CD4-positive, alpha-beta memory T cell (primary cell): ENCODE data around the gene USP13. TPM values are rescaled to one million over a fixed set of nuclear protein-coding genes. Genes with fewer than 3 reads are reported as not detected.

Source experiments
- CTCF ChIA-PET: fragments of 350-600 bp; sonication (Branson Sonifier 250); formaldehyde crosslinking; loops from one replicate; lab custom pipeline; 2021; ENCODE audit warnings: inconsistent platforms; ENCODE audit not compliant: partially characterized antibody; lab: Charles Lee
- POLR2A ChIA-PET: fragments of 350-600 bp; sonication (Branson Sonifier 250); formaldehyde crosslinking; loops from one replicate; lab custom pipeline; 2021; ENCODE audit not compliant: partially characterized antibody; lab: Charles Lee
- DNase-seq, 5 donors: peaks; one replicate each; pipeline versions ENCODE4 v3.0.0 to v3.0.0-alpha.2; 2020 to 2022; ENCODE audit warnings: mixed read lengths in 1 of 5
- H3K27ac ChIP-seq: one replicate; pipeline ENCODE4 v1.7.0; 2013; ENCODE audit warnings: low read depth, low read length
- H3K27me3 ChIP-seq: 2 replicates; pipeline ENCODE4 v1.7.0; 2013; ENCODE audit warnings: mild to moderate bottlenecking, low read length, moderate library complexity; ENCODE audit not compliant: insufficient read depth
- H3K36me3 ChIP-seq: 2 replicates; pipeline ENCODE4 v1.7.0; 2013; ENCODE audit warnings: mild to moderate bottlenecking, low read length, moderate library complexity; ENCODE audit not compliant: insufficient read depth
- H3K4me1 ChIP-seq: 2 replicates; pipeline ENCODE4 v1.7.0; 2013; ENCODE audit warnings: mild to moderate bottlenecking, low read length, moderate library complexity; ENCODE audit not compliant: insufficient read depth
- H3K4me3 ChIP-seq, 2 donors: one replicate each; pipeline ENCODE4 v1.7.0; 2013; ENCODE audit warnings: low read length in 2 of 2, mild to moderate bottlenecking in 1 of 2
- H3K9me3 ChIP-seq, 2 donors: one replicate each; pipeline ENCODE4 v1.7.0; 2013; ENCODE audit warnings: low read length in 2 of 2, control low read depth in 1 of 2; ENCODE audit not compliant: control insufficient read depth in 1 of 2
- H3K27ac Mint-ChIP-seq, 7 donors: one replicate each; pipeline ENCODE4 v1.8.0; 2020 to 2021; ENCODE audit warnings: mixed read lengths in 7 of 7, mild to moderate bottlenecking in 6 of 7, inconsistent platforms in 3 of 7, moderate library complexity in 3 of 7
- H3K27me3 Mint-ChIP-seq, 2 donors: one replicate each; pipeline ENCODE4 v1.8.0; 2020 to 2021; ENCODE audit warnings: mixed read lengths in 2 of 2
- H3K36me3 Mint-ChIP-seq, 2 donors: one replicate each; pipeline ENCODE4 v1.8.0; 2020 to 2021; ENCODE audit warnings: mixed read lengths in 2 of 2, inconsistent platforms in 1 of 2, mild to moderate bottlenecking in 1 of 2
- H3K4me1 Mint-ChIP-seq, 4 donors: one replicate each; pipeline ENCODE4 v1.8.0; 2020 to 2021; ENCODE audit warnings: mixed read lengths in 4 of 4, mild to moderate bottlenecking in 1 of 4
- H3K4me3 Mint-ChIP-seq, 8 donors: one replicate each; pipeline ENCODE4 v1.8.0; 2020 to 2021; ENCODE audit warnings: mixed read lengths in 8 of 8, mild to moderate bottlenecking in 7 of 8, moderate library complexity in 6 of 8, inconsistent platforms in 3 of 8
- H3K9me3 Mint-ChIP-seq, 8 donors: one replicate each; pipeline ENCODE4 v1.8.0; 2020 to 2021; ENCODE audit warnings: mixed read lengths in 8 of 8, mild to moderate bottlenecking in 5 of 8, inconsistent platforms in 3 of 8, moderate library complexity in 1 of 8
- intact Hi-C: fragments of 100-400 bp; cut with micrococcal nuclease; formaldehyde crosslinking; loops from one replicate; pipeline ENCODE4 v1.15.1; 2023
- polyA plus RNA-seq, 2 donors: library from polyadenylated mRNA; unstranded; fragments of 300-500 nt; fragmentation: Illumina TruSeq; gene quantifications; one replicate each; pipeline ENCODE4 v1.2.3, GENCODE V29; 2021
- total RNA-seq, 2 experiments: library from RNA; stranded (reverse); gene quantifications; one replicate each; pipeline ENCODE4 v1.2.3, GENCODE V29; 2021

USP13 gene
- total and polyA plus RNA-seq, 4 experiments from 2014 or later = 5.3 to 11.6 (median 9.6) TPM

- intact Hi-C loops = no loop called here
- ChIA-PET CTCF (no interaction called here), POLR2A (no interaction called here)
- Histone ChIP-seq H3K4me3 (no peak overlapping the region), H3K36me3 (no peaks in the 10 kb centered on the region), H3K27me3 (no peaks in the 10 kb centered on the region), H3K9me3 (no peaks in the 10 kb centered on the region), H3K4me1 (no peaks in the 10 kb centered on the region), H3K27ac (no peak overlapping the region)
- H3K4me3 Mint-ChIP-seq = no peak overlapping the region
- H3K27me3 Mint-ChIP-seq = peaks cover 5 to 9% of the 10 kb centered on the region in 2 donors
- H3K36me3 Mint-ChIP-seq = no peaks in the 10 kb centered on the region
- no peak for DNase-seq
- no peak overlapping the region for H3K27ac Mint-ChIP-seq
- no peaks in the 10 kb centered on the region for H3K9me3 Mint-ChIP-seq
- peaks cover 0 to 2% (median 0%) of the 10 kb centered on the region in 4 donors for H3K4me1 Mint-ChIP-seq
These were observed 172.8 kb downstream of the USP13 start for GRCh38 chr3:179825527-179826246.

DNA sequence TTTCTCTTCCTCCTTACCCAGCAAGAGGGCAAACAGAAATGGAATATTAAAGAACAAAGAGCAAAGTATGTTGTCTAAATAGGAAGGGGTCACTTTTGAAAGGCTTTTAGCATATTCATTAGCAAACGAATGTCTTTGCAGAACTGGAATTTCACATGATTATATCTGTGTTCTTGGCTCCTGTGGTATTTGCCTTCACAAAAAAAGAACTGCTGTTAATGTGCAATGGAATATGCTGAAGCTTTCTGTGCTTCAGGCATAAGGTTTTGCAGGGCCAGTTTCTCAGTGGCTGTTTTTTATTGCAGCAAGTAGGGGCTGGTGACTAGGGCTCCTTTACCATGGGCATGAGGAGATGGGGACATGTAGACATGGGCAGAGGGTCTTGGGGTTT is 173.4 kb downstream of the USP13 start:
- Mint-ChIP-seq H3K36me3 (no peaks in the 10 kb centered on the region), H3K27me3 (peaks cover 3 to 5% of the 10 kb centered on the region in 2 donors), H3K4me3 (no peak overlapping the region), H3K9me3 (no peaks in the 10 kb centered on the region), H3K27ac (no peak overlapping the region), H3K4me1 (peaks cover 0 to 2% (median 0%) of the 10 kb centered on the region in 4 donors)
- no peak for DNase-seq
- H3K9me3 ChIP-seq = no peaks in the 10 kb centered on the region
- no peak overlapping the region for H3K27ac ChIP-seq
- H3K27me3 ChIP-seq = no peaks in the 10 kb centered on the region
- intact Hi-C loops = no loop called here
- POLR2A ChIA-PET = no interaction called here
- H3K4me1 ChIP-seq = no peaks in the 10 kb centered on the region
- H3K36me3 ChIP-seq = no peaks in the 10 kb centered on the region
- no peak overlapping the region for H3K4me3 ChIP-seq
- CTCF ChIA-PET = no interaction called here

- Histone ChIP-seq H3K9me3 (no peaks in the 10 kb centered on the region), H3K4me3 (no peak overlapping the region), H3K4me1 (no peaks in the 10 kb centered on the region), H3K27me3 (no peaks in the 10 kb centered on the region), H3K27ac (no peak overlapping the region), H3K36me3 (no peaks in the 10 kb centered on the region)
- H3K27me3 Mint-ChIP-seq = peaks cover 0 to 4% of the 10 kb centered on the region in 2 donors
- ChIA-PET CTCF (no interaction called here), POLR2A (no interaction called here)
- H3K4me3 Mint-ChIP-seq = no peak overlapping the region
- no peak overlapping the region for H3K27ac Mint-ChIP-seq
- peaks cover 0 to 2% (median 0%) of the 10 kb centered on the region in 4 donors for H3K4me1 Mint-ChIP-seq
- H3K36me3 Mint-ChIP-seq = no peaks in the 10 kb centered on the region
- intact Hi-C loops = no loop called here
- DNase-seq = no peak
- H3K9me3 Mint-ChIP-seq = no peaks in the 10 kb centered on the region
These were observed 175.9 kb downstream of the USP13 start for GRCh38 chr3:179828738-179829137.

DNA sequence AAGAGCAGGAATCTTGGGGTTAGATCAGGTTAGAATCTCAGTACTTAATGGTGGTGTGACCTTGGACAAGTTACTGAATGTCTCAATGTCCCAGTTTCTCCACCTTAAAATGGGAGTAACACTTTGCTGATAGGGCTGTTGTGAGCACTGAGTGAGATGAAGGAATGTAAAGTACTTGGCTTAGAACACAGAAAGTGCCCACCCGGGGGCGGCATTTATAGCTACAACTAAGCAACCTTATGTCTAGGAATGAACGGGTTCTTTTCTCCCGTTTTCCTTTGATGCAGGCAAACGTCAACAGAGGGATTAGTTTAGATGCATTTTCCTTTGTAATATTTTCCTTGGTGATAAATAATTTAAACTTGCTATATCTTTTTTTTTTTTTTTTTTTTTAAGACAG is 176.6 kb downstream of the USP13 start:
- Histone ChIP-seq H3K27ac (no peak overlapping the region), H3K4me3 (no peak overlapping the region), H3K36me3 (no peaks in the 10 kb centered on the region), H3K4me1 (no peaks in the 10 kb centered on the region), H3K9me3 (no peaks in the 10 kb centered on the region), H3K27me3 (no peaks in the 10 kb centered on the region)
- H3K36me3 Mint-ChIP-seq = no peaks in the 10 kb centered on the region
- intact Hi-C loops = no loop called here
- CTCF ChIA-PET = no interaction called here
- DNase-seq = no peak
- H3K4me3 Mint-ChIP-seq = no peak overlapping the region
- H3K9me3 Mint-ChIP-seq = no peaks in the 10 kb centered on the region
- peaks cover 0 to 2% (median 0%) of the 10 kb centered on the region in 4 donors for H3K4me1 Mint-ChIP-seq
- no peak overlapping the region for H3K27ac Mint-ChIP-seq
- POLR2A ChIA-PET = no interaction called here
- peaks cover 1 to 4% of the 10 kb centered on the region in 2 donors for H3K27me3 Mint-ChIP-seq

DNA sequence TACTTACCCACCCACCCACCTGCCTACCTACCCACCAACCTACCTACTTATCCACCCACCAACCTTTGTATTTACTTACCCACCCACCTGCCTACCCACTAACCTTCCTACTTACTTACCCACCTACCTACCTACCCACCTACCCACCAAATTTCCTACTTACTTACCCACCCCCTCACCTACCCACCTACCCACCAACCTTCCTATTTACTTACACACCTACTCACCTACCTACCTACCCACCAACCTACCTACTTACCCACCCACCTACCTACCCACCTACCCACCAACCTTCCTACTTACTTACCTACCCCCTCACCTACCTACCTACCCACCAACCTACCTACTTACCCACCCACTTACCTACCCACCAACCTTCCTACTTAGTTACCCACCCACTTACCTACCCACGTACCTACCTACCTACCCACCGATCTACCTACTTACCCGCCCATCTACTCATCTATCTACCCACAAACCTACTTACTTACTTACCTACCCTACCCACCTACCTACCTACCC is 179.6 kb downstream of the USP13 start:
- H3K4me1 Mint-ChIP-seq = no peaks in the 10 kb centered on the region
- intact Hi-C loops = no loop called here
- peaks cover 2 to 4% of the 10 kb centered on the region in 2 donors for H3K27me3 Mint-ChIP-seq
- H3K4me3 Mint-ChIP-seq = no peak overlapping the region
- no peaks in the 10 kb centered on the region for H3K36me3 Mint-ChIP-seq
- no peaks in the 10 kb centered on the region for H3K36me3 ChIP-seq
- no peak for DNase-seq
- H3K4me3 ChIP-seq = no peak overlapping the region
- H3K27ac Mint-ChIP-seq = no peak overlapping the region
- CTCF ChIA-PET = interaction anchor here (1.2 kb wide), 1 partner anchor 97 kb away, joined by 3 read pairs; no protein-coding TSS in a partner anchor
- no peak overlapping the region for H3K27ac ChIP-seq
- no peaks in the 10 kb centered on the region for H3K9me3 ChIP-seq
- H3K27me3 ChIP-seq = no peaks in the 10 kb centered on the region
- POLR2A ChIA-PET = no interaction called here
- H3K4me1 ChIP-seq = no peaks in the 10 kb centered on the region
- H3K9me3 Mint-ChIP-seq = no peaks in the 10 kb centered on the region

- H3K36me3 Mint-ChIP-seq = no peaks in the 10 kb centered on the region
These were observed 180.5 kb downstream of the USP13 start for GRCh38 chr3:179833294-179833693.

DNA sequence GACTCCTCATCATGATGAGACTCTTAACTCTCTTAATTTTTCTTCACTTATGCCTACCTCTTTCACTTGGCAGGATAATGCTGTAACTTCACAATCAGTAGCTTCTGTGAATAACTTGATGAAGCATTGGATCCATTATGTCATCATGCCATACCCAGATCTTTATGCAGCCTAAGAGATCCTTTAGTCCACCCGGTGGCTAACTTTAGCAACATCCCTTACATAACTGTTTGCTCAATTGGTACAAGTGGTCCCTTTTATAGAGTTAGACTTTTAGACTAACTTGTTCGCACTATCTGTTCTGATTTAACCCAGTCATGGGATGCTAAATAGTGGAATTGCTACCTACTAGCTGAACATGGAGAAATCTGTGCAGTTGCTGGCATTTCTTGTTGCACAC is 184.5 kb downstream of the USP13 start:
- H3K27ac ChIP-seq = no peak overlapping the region
- no peaks in the 10 kb centered on the region for H3K9me3 Mint-ChIP-seq
- DNase-seq = no peak
- no peak overlapping the region for H3K4me3 Mint-ChIP-seq
- peaks cover 2 to 7% of the 10 kb centered on the region in 2 donors for H3K27me3 Mint-ChIP-seq
- POLR2A ChIA-PET = no interaction called here
- no peak overlapping the region for H3K4me3 ChIP-seq
- no peaks in the 10 kb centered on the region for H3K27me3 ChIP-seq
- H3K27ac Mint-ChIP-seq = no peak overlapping the region
- H3K36me3 Mint-ChIP-seq = no peaks in the 10 kb centered on the region
- no peaks in the 10 kb centered on the region for H3K36me3 ChIP-seq
- H3K4me1 ChIP-seq = no peaks in the 10 kb centered on the region
- H3K9me3 ChIP-seq = no peaks in the 10 kb centered on the region
- intact Hi-C loops = no loop called here
- H3K4me1 Mint-ChIP-seq = no peaks in the 10 kb centered on the region
- CTCF ChIA-PET = no interaction called here

More at GRCh38 chr3:179833294-179833693, 180.5 kb downstream of the USP13 start:
- intact Hi-C loops = no loop called here
- Histone ChIP-seq H3K27ac (no peak overlapping the region), H3K36me3 (no peaks in the 10 kb centered on the region), H3K9me3 (no peaks in the 10 kb centered on the region), H3K4me3 (no peak overlapping the region), H3K4me1 (no peaks in the 10 kb centered on the region), H3K27me3 (no peaks in the 10 kb centered on the region)
- no peaks in the 10 kb centered on the region for H3K9me3 Mint-ChIP-seq
- CTCF ChIA-PET = interaction anchor here (1.2 kb wide), 1 partner anchor 96 kb away, joined by 3 read pairs; no protein-coding TSS in a partner anchor
- H3K4me1 Mint-ChIP-seq = no peaks in the 10 kb centered on the region
- H3K27me3 Mint-ChIP-seq = peaks cover 2 to 4% of the 10 kb centered on the region in 2 donors
- H3K4me3 Mint-ChIP-seq = no peak overlapping the region
- H3K27ac Mint-ChIP-seq = no peak overlapping the region
- POLR2A ChIA-PET = no interaction called here
- no peak for DNase-seq
